CD14-positive monocyte (primary cell): ENCODE measurements around the gene EXPH5. TPM values are rescaled to one million over a fixed set of nuclear protein-coding genes. Genes with fewer than 3 reads are reported as not detected.

Experiments used
- DNase-seq, 3 donors: peaks; one replicate each; pipeline ENCODE4 v3.0.0-alpha.2; 2011 to 2022
- H2AFZ ChIP-seq: 2 replicates; pipeline ENCODE4 v1.6.0; 2012; ENCODE audit warnings: mild to moderate bottlenecking, low read depth, low read length, inconsistent platforms; ENCODE audit not compliant: insufficient read depth, poor library complexity, severe bottlenecking
- H3K27ac ChIP-seq, 2 donors: 1 replicate in 1 of 2; 2 replicates in 1 of 2; pipeline ENCODE4 v1.5.1; 2012 to 2013; ENCODE audit warnings: low read length in 2 of 2, control low read depth in 1 of 2, inconsistent platforms in 1 of 2, low read depth in 1 of 2, mild to moderate bottlenecking in 1 of 2
- H3K27me3 ChIP-seq, 2 donors: one replicate each; pipeline versions ENCODE4 v1.6.0 to v1.6.1; 2011 to 2013; ENCODE audit warnings: low read length in 2 of 2; ENCODE audit not compliant: control insufficient read depth in 2 of 2, insufficient read depth in 2 of 2
- H3K36me3 ChIP-seq, 2 donors: replicated peaks in 1 of 2; 1 replicate in 1 of 2; 2 replicates in 1 of 2; pipeline versions ENCODE4 v1.5.1 to v1.6.1; 2012 to 2013; ENCODE audit warnings: low read length in 2 of 2, control low read depth in 1 of 2, inconsistent platforms in 1 of 2, mild to moderate bottlenecking in 1 of 2; ENCODE audit not compliant: insufficient read depth in 2 of 2, control insufficient read depth in 1 of 2
- H3K4me1 ChIP-seq, 2 donors: 1 replicate in 1 of 2; 2 replicates in 1 of 2; pipeline versions ENCODE4 v1.5.1 to v1.6.1; 2012 to 2013; ENCODE audit warnings: low read length in 2 of 2, control low read depth in 1 of 2, inconsistent platforms in 1 of 2, mild to moderate bottlenecking in 1 of 2, moderate library complexity in 1 of 2; ENCODE audit not compliant: insufficient read depth in 2 of 2, control insufficient read depth in 1 of 2
- H3K4me2 ChIP-seq: replicated peaks from 2 replicates; pipeline ENCODE3; 2012; ENCODE audit warnings: low read length, moderate library complexity, mild to moderate bottlenecking; ENCODE audit not compliant: poor library complexity, severe bottlenecking; ENCODE audit errors: extremely low read depth
- H3K4me3 ChIP-seq, 3 experiments: fragments of 200-600 bp in 1 of 3; sonication (generic) in 1 of 3; replicated peaks in 1 of 3; 1 replicate in 2 of 3; 2 replicates in 1 of 3; pipeline ENCODE4 v1.5.1; 2011 to 2013; ENCODE audit warnings: low read length in 3 of 3, mild to moderate bottlenecking in 3 of 3, control low read depth in 2 of 3, low read depth in 2 of 3, inconsistent platforms in 1 of 3, moderate library complexity in 1 of 3
- H3K79me2 ChIP-seq: 2 replicates; pipeline ENCODE4 v1.6.0; 2012; ENCODE audit warnings: mild to moderate bottlenecking, control low read depth, inconsistent platforms, low read length, moderate library complexity; ENCODE audit not compliant: insufficient read depth
- H3K9ac ChIP-seq: 2 replicates; pipeline ENCODE4 v1.6.0; 2017; ENCODE audit warnings: low read length, mild to moderate bottlenecking; ENCODE audit not compliant: insufficient read depth, poor library complexity, severe bottlenecking
- H3K9me3 ChIP-seq, 2 donors: replicated peaks in 1 of 2; 1 replicate in 1 of 2; 2 replicates in 1 of 2; pipeline versions ENCODE4 v1.5.1 to v1.6.1; 2012 to 2013; ENCODE audit warnings: low read length in 2 of 2, control low read depth in 1 of 2; ENCODE audit not compliant: control insufficient read depth in 1 of 2, insufficient read depth in 1 of 2
- H4K20me1 ChIP-seq: 2 replicates; pipeline ENCODE4 v1.6.0; 2012; ENCODE audit warnings: mild to moderate bottlenecking, low read length, control low read depth, moderate library complexity; ENCODE audit not compliant: insufficient read depth
- H3K27ac Mint-ChIP-seq, 7 donors: one replicate each; pipeline ENCODE4 v1.8.0; 2020; ENCODE audit warnings: mild to moderate bottlenecking in 7 of 7, mixed read lengths in 7 of 7, moderate library complexity in 6 of 7, inconsistent platforms in 2 of 7
- H3K27me3 Mint-ChIP-seq, 3 donors: one replicate each; pipeline ENCODE4 v1.8.0; 2021 to 2022; ENCODE audit warnings: low read depth in 3 of 3, mild to moderate bottlenecking in 3 of 3, mixed read lengths in 3 of 3, moderate library complexity in 3 of 3, inconsistent platforms in 1 of 3
- H3K36me3 Mint-ChIP-seq, 2 donors: one replicate each; pipeline ENCODE4 v1.8.0; 2020; ENCODE audit warnings: mixed read lengths in 2 of 2, inconsistent platforms in 1 of 2, mild to moderate bottlenecking in 1 of 2
- H3K4me1 Mint-ChIP-seq: one replicate; pipeline ENCODE4 v1.8.0; 2020; ENCODE audit warnings: mild to moderate bottlenecking, mixed read lengths
- H3K4me3 Mint-ChIP-seq, 2 donors: one replicate each; pipeline ENCODE4 v1.8.0; 2020; ENCODE audit warnings: mild to moderate bottlenecking in 2 of 2, mixed read lengths in 2 of 2, moderate library complexity in 1 of 2
- H3K9me3 Mint-ChIP-seq, 7 donors: one replicate each; pipeline ENCODE4 v1.8.0; 2020 to 2022; ENCODE audit warnings: mixed read lengths in 7 of 7, mild to moderate bottlenecking in 6 of 7, moderate library complexity in 6 of 7, inconsistent platforms in 2 of 7
- WGBS: methylation state at CpG from one replicate; pipeline ENCODE4 v1.1.5; 2013; ENCODE audit warnings: missing lambda C conversion rate; ENCODE audit not compliant: insufficient coverage; 5-methylcytosine and 5-hydroxymethylcytosine counted together
- intact Hi-C, 2 donors: fragments of 100-400 bp; cut with micrococcal nuclease; formaldehyde crosslinking; loops; one replicate each; pipeline versions ENCODE4 v1.15.0 to v1.15.1; 2023
- polyA plus RNA-seq, 3 donors: library from polyadenylated mRNA; depleted of rRNA in 1 of 3; unstranded in 2 of 3; stranded (reverse) in 1 of 3; fragments of 300-500 nt in 2 of 3; fragments of >200 nt in 1 of 3; fragmentation: Illumina TruSeq in 2 of 3; gene quantifications; 1 replicate in 2 of 3; 2 replicates in 1 of 3; pipeline ENCODE4 v1.2.3, GENCODE V29; 2012 to 2021
- TF ChIP-seq, protein P1 (sequence below): fragments of 200-600 bp; IDR thresholded peaks from one replicate; pipeline ENCODE4 v1.8.0; 2022; ENCODE audit warnings: antibody characterized with exemption, mild to moderate bottlenecking

Gene EXPH5
- polyA plus RNA-seq, 3 donors, result 0.05 to 0.17 TPM; not detected in 1

DNA sequence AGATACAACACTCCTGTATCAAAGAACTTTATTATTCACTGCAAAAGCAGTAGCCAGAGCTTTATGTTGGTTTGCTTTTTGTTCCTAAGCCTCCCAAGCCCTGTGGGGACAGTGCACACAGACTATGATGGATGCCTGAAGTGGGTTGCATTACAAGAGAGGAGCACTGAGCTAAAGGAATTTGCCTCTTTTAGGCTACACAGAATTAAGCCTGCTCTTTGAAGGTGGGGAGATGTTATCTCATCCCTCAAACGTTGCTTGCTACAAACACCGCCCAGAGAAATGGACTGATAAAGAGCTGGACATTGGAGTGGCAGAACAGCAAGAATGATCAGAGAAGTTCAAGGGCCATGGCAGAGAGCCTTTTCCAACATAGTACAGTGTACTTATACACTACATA lies 92.8 kb downstream of the EXPH5 start:
- intact Hi-C loops, result no loop called here
- H3K36me3 Mint-ChIP-seq, result no peaks in the 10 kb centered on the region
- peaks cover 0 to 2% (median 0%) of the 10 kb centered on the region in 3 donors for H3K27me3 Mint-ChIP-seq
- Histone ChIP-seq H3K27me3 (no peaks in the 10 kb centered on the region), H4K20me1 (no peaks in the 10 kb centered on the region), H3K4me2 (no peak overlapping the region), H3K27ac (no peak overlapping the region), H3K4me1 (peaks cover 12 to 14% of the 10 kb centered on the region in 2 donors), H3K4me3 (no peak overlapping the region), H3K9ac (no peak overlapping the region), H3K9me3 (no peaks in the 10 kb centered on the region), H2AFZ (peak overlapping the region; percentile 6), H3K79me2 (no peaks in the 10 kb centered on the region), H3K36me3 (no peaks in the 10 kb centered on the region)
- WGBS, result 100% methylated on average over 1 of the region's 2 CpGs
- no peak for DNase-seq
- peaks cover 12% of the 10 kb centered on the region for H3K4me1 Mint-ChIP-seq
- peak overlapping the region in 1 of 7 donors; percentile 24 for H3K27ac Mint-ChIP-seq
- no peak overlapping the region for H3K4me3 Mint-ChIP-seq
- TF ChIP-seq, protein P1, sequence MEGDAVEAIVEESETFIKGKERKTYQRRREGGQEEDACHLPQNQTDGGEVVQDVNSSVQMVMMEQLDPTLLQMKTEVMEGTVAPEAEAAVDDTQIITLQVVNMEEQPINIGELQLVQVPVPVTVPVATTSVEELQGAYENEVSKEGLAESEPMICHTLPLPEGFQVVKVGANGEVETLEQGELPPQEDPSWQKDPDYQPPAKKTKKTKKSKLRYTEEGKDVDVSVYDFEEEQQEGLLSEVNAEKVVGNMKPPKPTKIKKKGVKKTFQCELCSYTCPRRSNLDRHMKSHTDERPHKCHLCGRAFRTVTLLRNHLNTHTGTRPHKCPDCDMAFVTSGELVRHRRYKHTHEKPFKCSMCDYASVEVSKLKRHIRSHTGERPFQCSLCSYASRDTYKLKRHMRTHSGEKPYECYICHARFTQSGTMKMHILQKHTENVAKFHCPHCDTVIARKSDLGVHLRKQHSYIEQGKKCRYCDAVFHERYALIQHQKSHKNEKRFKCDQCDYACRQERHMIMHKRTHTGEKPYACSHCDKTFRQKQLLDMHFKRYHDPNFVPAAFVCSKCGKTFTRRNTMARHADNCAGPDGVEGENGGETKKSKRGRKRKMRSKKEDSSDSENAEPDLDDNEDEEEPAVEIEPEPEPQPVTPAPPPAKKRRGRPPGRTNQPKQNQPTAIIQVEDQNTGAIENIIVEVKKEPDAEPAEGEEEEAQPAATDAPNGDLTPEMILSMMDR, result no peak
- no peaks in the 10 kb centered on the region for H3K9me3 Mint-ChIP-seq

DNA sequence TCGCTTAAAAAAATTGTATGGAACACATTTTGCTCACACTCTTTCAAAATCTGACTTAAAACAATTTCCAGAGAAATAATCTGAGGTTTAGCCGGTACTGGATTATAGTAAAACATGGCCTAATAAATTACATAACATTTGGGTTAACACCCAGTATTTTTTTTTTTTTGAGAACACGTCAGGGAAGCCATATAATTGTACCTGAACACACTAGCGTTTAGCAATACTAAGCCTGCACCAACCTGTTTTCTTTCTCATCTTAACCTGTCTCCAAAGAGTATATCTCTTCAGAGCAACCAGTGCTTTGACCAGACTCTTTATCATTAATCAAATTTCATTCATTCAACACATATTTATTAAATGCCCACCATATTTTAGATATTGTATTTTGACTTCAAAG lies 93.4 kb downstream of the EXPH5 start:
- H3K79me2 ChIP-seq, result peaks cover 3% of the 10 kb centered on the region
- TF ChIP-seq, protein P1, result no peak
- H3K4me3 Mint-ChIP-seq, result no peak overlapping the region
- no peak overlapping the region for H3K9ac ChIP-seq
- H3K36me3 Mint-ChIP-seq, result no peaks in the 10 kb centered on the region
- no peaks in the 10 kb centered on the region for H4K20me1 ChIP-seq
- no peaks in the 10 kb centered on the region for H3K9me3 Mint-ChIP-seq
- no peak overlapping the region for H3K27ac ChIP-seq
- no peak overlapping the region for H2AFZ ChIP-seq
- DNase-seq, result no peak
- H3K27me3 ChIP-seq, result no peaks in the 10 kb centered on the region
- intact Hi-C loops, result no loop called here
- WGBS, result 100% methylated on average over 1 of the region's 4 CpGs
- no peak overlapping the region for H3K4me2 ChIP-seq
- H3K4me3 ChIP-seq, result no peak overlapping the region
- peaks cover 12 to 14% of the 10 kb centered on the region in 2 donors for H3K4me1 ChIP-seq
- no peaks in the 10 kb centered on the region for H3K9me3 ChIP-seq
- peaks cover 0 to 2% (median 0%) of the 10 kb centered on the region in 3 donors for H3K27me3 Mint-ChIP-seq
- no peak overlapping the region for H3K27ac Mint-ChIP-seq
- H3K36me3 ChIP-seq, result no peaks in the 10 kb centered on the region
- peaks cover 12% of the 10 kb centered on the region for H3K4me1 Mint-ChIP-seq
